Astrocyte (in vitro differentiated cells and primary cell): ENCODE data around the gene PHF13.

Experiments
- CTCF ChIP-seq: IDR thresholded peaks from 2 replicates; pipeline ENCODE4 v1.5.1; 2011; ENCODE audit warnings: low read depth, mild to moderate bottlenecking, inconsistent platforms, low read length, moderate library complexity; ENCODE audit not compliant: insufficient read depth
- EZH2 ChIP-seq: IDR thresholded peaks from 2 replicates; pipeline ENCODE4 v1.6.1; 2012; ENCODE audit warnings: mild to moderate bottlenecking, low read length, inconsistent platforms; ENCODE audit not compliant: insufficient read depth

DNA sequence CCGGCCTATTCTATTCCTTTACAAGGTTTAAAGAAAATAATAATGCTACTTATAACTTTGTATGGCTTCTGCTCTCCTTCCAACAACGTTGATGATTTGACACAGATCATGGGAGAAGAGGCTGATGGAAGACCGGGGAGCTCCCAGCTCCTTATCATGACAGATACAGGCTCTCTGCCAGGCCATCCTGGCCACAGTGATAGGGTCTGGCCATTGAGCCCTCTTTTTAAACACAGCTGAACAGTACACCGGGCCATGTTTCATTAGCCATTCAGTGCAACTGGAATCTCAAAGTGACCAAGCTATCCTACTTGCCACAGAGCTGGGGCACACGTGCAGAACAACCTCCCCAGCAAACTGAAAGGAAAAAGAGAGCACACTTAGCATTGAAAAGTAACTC, 53.2 kb downstream of the PHF13 start:
- no peak for TF ChIP-seq CTCF
- TF ChIP-seq EZH2 = no peak
